CD4-positive, alpha-beta memory T cell (primary cell): ENCODE measurements around the gene ZPBP. TPM values are rescaled to one million over a fixed set of nuclear protein-coding genes. Genes with fewer than 3 reads are reported as not detected.

Experiments
- CTCF ChIA-PET: fragments of 350-600 bp; sonication (Branson Sonifier 250); formaldehyde crosslinking; loops from one replicate; lab custom pipeline; 2021; ENCODE audit warnings: inconsistent platforms; ENCODE audit not compliant: partially characterized antibody; lab: Charles Lee
- POLR2A ChIA-PET: fragments of 350-600 bp; sonication (Branson Sonifier 250); formaldehyde crosslinking; loops from one replicate; lab custom pipeline; 2021; ENCODE audit not compliant: partially characterized antibody; lab: Charles Lee
- DNase-seq, 5 donors: peaks; one replicate each; pipeline versions ENCODE4 v3.0.0 to v3.0.0-alpha.2; 2020 to 2022; ENCODE audit warnings: mixed read lengths in 1 of 5
- H3K27ac ChIP-seq: one replicate; pipeline ENCODE4 v1.7.0; 2013; ENCODE audit warnings: low read depth, low read length
- H3K27me3 ChIP-seq: 2 replicates; pipeline ENCODE4 v1.7.0; 2013; ENCODE audit warnings: mild to moderate bottlenecking, low read length, moderate library complexity; ENCODE audit not compliant: insufficient read depth
- H3K36me3 ChIP-seq: 2 replicates; pipeline ENCODE4 v1.7.0; 2013; ENCODE audit warnings: mild to moderate bottlenecking, low read length, moderate library complexity; ENCODE audit not compliant: insufficient read depth
- H3K4me1 ChIP-seq: 2 replicates; pipeline ENCODE4 v1.7.0; 2013; ENCODE audit warnings: mild to moderate bottlenecking, low read length, moderate library complexity; ENCODE audit not compliant: insufficient read depth
- H3K4me3 ChIP-seq, 2 donors: one replicate each; pipeline ENCODE4 v1.7.0; 2013; ENCODE audit warnings: low read length in 2 of 2, mild to moderate bottlenecking in 1 of 2
- H3K9me3 ChIP-seq, 2 donors: one replicate each; pipeline ENCODE4 v1.7.0; 2013; ENCODE audit warnings: low read length in 2 of 2, control low read depth in 1 of 2; ENCODE audit not compliant: control insufficient read depth in 1 of 2
- H3K27ac Mint-ChIP-seq, 7 donors: one replicate each; pipeline ENCODE4 v1.8.0; 2020 to 2021; ENCODE audit warnings: mixed read lengths in 7 of 7, mild to moderate bottlenecking in 6 of 7, inconsistent platforms in 3 of 7, moderate library complexity in 3 of 7
- H3K27me3 Mint-ChIP-seq, 2 donors: one replicate each; pipeline ENCODE4 v1.8.0; 2020 to 2021; ENCODE audit warnings: mixed read lengths in 2 of 2
- H3K36me3 Mint-ChIP-seq, 2 donors: one replicate each; pipeline ENCODE4 v1.8.0; 2020 to 2021; ENCODE audit warnings: mixed read lengths in 2 of 2, inconsistent platforms in 1 of 2, mild to moderate bottlenecking in 1 of 2
- H3K4me1 Mint-ChIP-seq, 4 donors: one replicate each; pipeline ENCODE4 v1.8.0; 2020 to 2021; ENCODE audit warnings: mixed read lengths in 4 of 4, mild to moderate bottlenecking in 1 of 4
- H3K4me3 Mint-ChIP-seq, 8 donors: one replicate each; pipeline ENCODE4 v1.8.0; 2020 to 2021; ENCODE audit warnings: mixed read lengths in 8 of 8, mild to moderate bottlenecking in 7 of 8, moderate library complexity in 6 of 8, inconsistent platforms in 3 of 8
- H3K9me3 Mint-ChIP-seq, 8 donors: one replicate each; pipeline ENCODE4 v1.8.0; 2020 to 2021; ENCODE audit warnings: mixed read lengths in 8 of 8, mild to moderate bottlenecking in 5 of 8, inconsistent platforms in 3 of 8, moderate library complexity in 1 of 8
- intact Hi-C: fragments of 100-400 bp; cut with micrococcal nuclease; formaldehyde crosslinking; loops from one replicate; pipeline ENCODE4 v1.15.1; 2023
- polyA plus RNA-seq, 2 donors: library from polyadenylated mRNA; unstranded; fragments of 300-500 nt; fragmentation: Illumina TruSeq; gene quantifications; one replicate each; pipeline ENCODE4 v1.2.3, GENCODE V29; 2021
- total RNA-seq, 2 experiments: library from RNA; stranded (reverse); gene quantifications; one replicate each; pipeline ENCODE4 v1.2.3, GENCODE V29; 2021

Gene ZPBP
- total and polyA plus RNA-seq, 4 experiments from 2014 or later: not detected

GRCh38 chr7:49976238-49976637, 116.8 kb downstream of the ZPBP start:
- H3K9me3 Mint-ChIP-seq: no peaks in the 10 kb centered on the region
- H3K9me3 ChIP-seq: no peaks in the 10 kb centered on the region
- ChIA-PET POLR2A (no interaction called here), CTCF (no interaction called here)
- no peaks in the 10 kb centered on the region for H3K4me1 Mint-ChIP-seq
- no peak overlapping the region for H3K27ac ChIP-seq
- no peaks in the 10 kb centered on the region for H3K36me3 Mint-ChIP-seq
- no peak overlapping the region for H3K4me3 Mint-ChIP-seq
- no peak for DNase-seq
- H3K27me3 Mint-ChIP-seq: peaks cover 1% of the 10 kb centered on the region in 2 donors
- H3K4me1 ChIP-seq: no peaks in the 10 kb centered on the region
- H3K27ac Mint-ChIP-seq: no peak overlapping the region
- H3K36me3 ChIP-seq: no peaks in the 10 kb centered on the region
- no peaks in the 10 kb centered on the region for H3K27me3 ChIP-seq
- intact Hi-C loops: no loop called here
- H3K4me3 ChIP-seq: no peak overlapping the region

- H3K4me3 Mint-ChIP-seq: no peak overlapping the region
- H3K4me1 ChIP-seq: no peaks in the 10 kb centered on the region
- no peaks in the 10 kb centered on the region for H3K9me3 Mint-ChIP-seq
- no peaks in the 10 kb centered on the region for H3K36me3 ChIP-seq
- H3K4me1 Mint-ChIP-seq: no peaks in the 10 kb centered on the region
- H3K27ac Mint-ChIP-seq: no peak overlapping the region
- H3K36me3 Mint-ChIP-seq: no peaks in the 10 kb centered on the region
- DNase-seq: no peak
- H3K27ac ChIP-seq: no peak overlapping the region
- H3K4me3 ChIP-seq: no peak overlapping the region
- POLR2A ChIA-PET: no interaction called here
- intact Hi-C loops: no loop called here
- CTCF ChIA-PET: no interaction called here
- no peaks in the 10 kb centered on the region for H3K27me3 ChIP-seq
- H3K27me3 Mint-ChIP-seq: no peaks in the 10 kb centered on the region
- no peaks in the 10 kb centered on the region for H3K9me3 ChIP-seq
These were observed 119.0 kb downstream of the ZPBP start for GRCh38 chr7:49974035-49974434.

DNA sequence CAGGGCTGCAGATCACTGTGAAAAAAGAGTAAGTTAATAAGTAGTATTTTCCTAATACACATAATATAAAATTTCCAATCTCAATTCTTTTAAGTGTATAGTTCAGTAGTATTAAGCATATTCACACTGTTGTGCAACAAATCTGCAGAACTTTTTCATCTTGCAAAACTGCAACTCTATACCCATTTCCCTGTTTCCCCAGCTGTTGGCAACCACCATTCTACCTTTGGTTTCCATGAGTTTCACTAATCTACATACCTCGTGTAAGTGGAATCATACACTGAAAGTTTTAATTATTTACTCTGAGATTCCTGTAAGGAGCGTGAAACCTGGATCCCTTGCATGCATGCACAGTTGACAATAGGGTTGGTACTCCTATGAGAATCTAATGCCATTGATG, 155.4 kb downstream of the ZPBP start:
- Mint-ChIP-seq H3K27ac (no peak overlapping the region), H3K4me3 (no peak overlapping the region)

GRCh38 chr7:49931627-49932026, 161.4 kb downstream of the ZPBP start:
- Mint-ChIP-seq H3K4me3 (no peak overlapping the region), H3K36me3 (peaks cover 0 to 2% of the 10 kb centered on the region in 2 donors), H3K27me3 (no peaks in the 10 kb centered on the region), H3K9me3 (peaks cover 2 to 39% (median 28%) of the 10 kb centered on the region in 8 donors), H3K4me1 (no peaks in the 10 kb centered on the region), H3K27ac (no peak overlapping the region)
- Histone ChIP-seq H3K36me3 (no peaks in the 10 kb centered on the region), H3K27ac (no peak overlapping the region), H3K27me3 (no peaks in the 10 kb centered on the region), H3K4me3 (no peak overlapping the region), H3K9me3 (peaks cover 0 to 5% of the 10 kb centered on the region in 2 donors), H3K4me1 (no peaks in the 10 kb centered on the region)
- DNase-seq: no peak
- ChIA-PET POLR2A (no interaction called here), CTCF (no interaction called here)
- intact Hi-C loops: no loop called here

More for the DNA sequence above, 155.4 kb downstream of the ZPBP start:
- no peak overlapping the region for H3K4me3 ChIP-seq
- H3K9me3 ChIP-seq: no peaks in the 10 kb centered on the region
- POLR2A ChIA-PET: no interaction called here
- H3K36me3 ChIP-seq: no peaks in the 10 kb centered on the region
- H3K4me1 ChIP-seq: no peaks in the 10 kb centered on the region
- Mint-ChIP-seq H3K36me3 (peaks cover 0 to 3% of the 10 kb centered on the region in 2 donors), H3K27me3 (peaks cover 0 to 4% of the 10 kb centered on the region in 2 donors), H3K4me1 (no peaks in the 10 kb centered on the region), H3K9me3 (peaks cover 2 to 15% (median 5%) of the 10 kb centered on the region in 8 donors)
- DNase-seq: no peak
- H3K27ac ChIP-seq: no peak overlapping the region
- H3K27me3 ChIP-seq: no peaks in the 10 kb centered on the region
- intact Hi-C loops: no loop called here
- CTCF ChIA-PET: no interaction called here

GRCh38 chr7:49928787-49929186, 164.3 kb downstream of the ZPBP start:
- Histone ChIP-seq H3K4me1 (no peaks in the 10 kb centered on the region), H3K9me3 (peaks cover 0 to 5% of the 10 kb centered on the region in 2 donors), H3K27ac (no peak overlapping the region), H3K36me3 (no peaks in the 10 kb centered on the region), H3K27me3 (no peaks in the 10 kb centered on the region), H3K4me3 (no peak overlapping the region)
- Mint-ChIP-seq H3K9me3 (peaks cover 2 to 39% (median 28%) of the 10 kb centered on the region in 8 donors), H3K36me3 (peaks cover 0 to 2% of the 10 kb centered on the region in 2 donors), H3K27ac (no peak overlapping the region), H3K27me3 (no peaks in the 10 kb centered on the region), H3K4me3 (no peak overlapping the region), H3K4me1 (no peaks in the 10 kb centered on the region)
- ChIA-PET POLR2A (no interaction called here), CTCF (no interaction called here)
- intact Hi-C loops: no loop called here
- no peak for DNase-seq

GRCh38 chr7:49927631-49928030, 165.4 kb downstream of the ZPBP start:
- Mint-ChIP-seq H3K36me3 (peaks cover 0 to 1% of the 10 kb centered on the region in 2 donors), H3K9me3 (peaks cover 0 to 36% (median 26%) of the 10 kb centered on the region in 8 donors), H3K27ac (no peak overlapping the region), H3K4me3 (no peak overlapping the region), H3K4me1 (no peaks in the 10 kb centered on the region), H3K27me3 (no peaks in the 10 kb centered on the region)
- ChIA-PET CTCF (no interaction called here), POLR2A (no interaction called here)
- Histone ChIP-seq H3K9me3 (peaks cover 0 to 5% of the 10 kb centered on the region in 2 donors), H3K27me3 (no peaks in the 10 kb centered on the region), H3K27ac (no peak overlapping the region), H3K4me3 (no peak overlapping the region), H3K4me1 (no peaks in the 10 kb centered on the region), H3K36me3 (no peaks in the 10 kb centered on the region)
- no peak for DNase-seq
- intact Hi-C loops: no loop called here

- Mint-ChIP-seq H3K4me3 (no peak overlapping the region), H3K27me3 (no peaks in the 10 kb centered on the region), H3K9me3 (peaks cover 0 to 27% (median 18%) of the 10 kb centered on the region in 8 donors), H3K4me1 (no peaks in the 10 kb centered on the region), H3K27ac (no peak overlapping the region), H3K36me3 (peaks cover 0 to 1% of the 10 kb centered on the region in 2 donors)
- ChIA-PET CTCF (no interaction called here), POLR2A (no interaction called here)
- no peak for DNase-seq
- no peaks in the 10 kb centered on the region for H3K27me3 ChIP-seq
- H3K36me3 ChIP-seq: no peaks in the 10 kb centered on the region
- no peak overlapping the region for H3K27ac ChIP-seq
- no peak overlapping the region for H3K4me3 ChIP-seq
- no peaks in the 10 kb centered on the region for H3K4me1 ChIP-seq
- H3K9me3 ChIP-seq: peaks cover 0 to under 1% of the 10 kb centered on the region in 2 donors
- intact Hi-C loops: no loop called here
These were observed 166.3 kb downstream of the ZPBP start for GRCh38 chr7:49926720-49927119.

- no peaks in the 10 kb centered on the region for H3K27me3 ChIP-seq
- H3K36me3 Mint-ChIP-seq: no peaks in the 10 kb centered on the region
- no peaks in the 10 kb centered on the region for H3K4me1 Mint-ChIP-seq
- no peak for DNase-seq
- ChIA-PET CTCF (no interaction called here), POLR2A (no interaction called here)
- H3K9me3 ChIP-seq: no peaks in the 10 kb centered on the region
- H3K4me3 ChIP-seq: no peak overlapping the region
- no peak overlapping the region for H3K27ac ChIP-seq
- intact Hi-C loops: no loop called here
- no peak overlapping the region for H3K4me3 Mint-ChIP-seq
- peaks cover 0 to 5% (median 0%) of the 10 kb centered on the region in 8 donors for H3K9me3 Mint-ChIP-seq
- H3K4me1 ChIP-seq: no peaks in the 10 kb centered on the region
- H3K27me3 Mint-ChIP-seq: peaks cover 0 to 1% of the 10 kb centered on the region in 2 donors
- no peak overlapping the region for H3K27ac Mint-ChIP-seq
- no peaks in the 10 kb centered on the region for H3K36me3 ChIP-seq
These were observed 181.1 kb downstream of the ZPBP start for GRCh38 chr7:49911909-49912308.
